ENCODE data around the gene ROM1.

DNA sequence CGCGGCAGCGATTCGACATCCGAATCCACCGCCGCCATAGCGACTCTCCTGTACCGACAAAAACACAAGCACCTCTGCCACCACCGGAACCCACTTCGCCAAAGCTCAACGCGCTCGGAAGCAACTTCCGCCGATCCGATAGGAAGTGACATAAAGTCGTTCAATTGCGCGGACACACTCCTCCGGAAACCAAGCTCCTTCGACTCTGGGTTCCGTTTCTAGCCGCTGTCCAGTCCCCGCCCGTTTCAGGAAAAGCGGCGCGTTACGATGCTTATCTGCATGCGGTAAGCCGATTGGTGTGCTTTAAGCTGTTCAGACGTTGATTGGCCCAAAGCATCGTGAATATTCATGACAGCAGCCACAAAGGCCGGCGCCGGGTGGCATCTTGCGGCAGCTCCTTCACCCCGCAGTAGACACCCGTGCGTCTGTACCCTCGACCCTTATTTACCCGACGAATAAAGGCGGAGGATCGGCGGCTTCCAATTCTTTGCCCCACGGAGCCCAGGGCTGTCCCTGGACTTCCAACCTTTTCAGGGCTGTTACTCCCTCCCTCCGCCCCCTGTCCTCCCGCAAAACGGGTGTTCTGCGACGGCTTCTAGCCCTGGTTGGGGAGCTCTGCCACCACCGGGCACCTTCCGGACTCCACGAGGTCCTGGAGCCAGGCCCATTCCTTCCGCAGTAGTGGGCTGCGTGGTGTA lies 21.5 kb upstream of the ROM1 start, which contains the start of gene TUT1:
- peak in 1 of 3 experiments; percentile 14 for TF ChIP-seq CTCF (optimal IDR thresholded peaks at IDR 0.05 in 1 of 3, IDR thresholded peaks at IDR 0.05 in 1 of 3, conservative IDR thresholded peaks at IDR 0.05 in 1 of 3; ENCODE audit: extremely low read depth in 1 of 3, insufficient read depth in 2 of 3, low read length in 3 of 3)
- no peak for TF ChIP-seq EZH2 (IDR thresholded peaks at IDR 0.05; ENCODE audit: low read length)

All from keratinocyte (primary cell).